Measurements from ENCODE around the gene GLYATL3.
A peak's percentile ranks its signal among the peaks of the same experiment; 100 is the strongest.

GLYATL3 gene

GRCh38 chr6:49514571-49515484 lies 15.1 kb downstream of the GLYATL3 start:
- no peak for DNase-seq

- DNase-seq = no peak
These were observed 15.9 kb downstream of the GLYATL3 start for GRCh38 chr6:49515485-49516146.

- no peak for DNase-seq
These were observed 16.4 kb downstream of the GLYATL3 start for GRCh38 chr6:49516147-49516505.

- no peak for DNase-seq
These were observed 18.2 kb downstream of the GLYATL3 start for GRCh38 chr6:49517919-49518318.

- no peak for DNase-seq
These were observed 19.9 kb downstream of the GLYATL3 start for GRCh38 chr6:49519660-49520059.

GRCh38 chr6:49522710-49523593 lies 23.2 kb downstream of the GLYATL3 start:
- no peak for DNase-seq

GRCh38 chr6:49523901-49524300 lies 24.2 kb downstream of the GLYATL3 start:
- DNase-seq = no peak

- no peak for DNase-seq
These were observed 24.8 kb downstream of the GLYATL3 start for GRCh38 chr6:49524541-49524940.

GRCh38 chr6:49526598-49526997 lies 26.9 kb downstream of the GLYATL3 start:
- DNase-seq = no peak

GRCh38 chr6:49527320-49527719 lies 27.6 kb downstream of the GLYATL3 start:
- no peak for DNase-seq

GRCh38 chr6:49528571-49528970 lies 28.8 kb downstream of the GLYATL3 start:
- DNase-seq = no peak

- no peak for DNase-seq
These were observed 30.5 kb downstream of the GLYATL3 start for GRCh38 chr6:49530141-49530776.

GRCh38 chr6:49531774-49532569 lies 32.2 kb downstream of the GLYATL3 start:
- peak in 2 of 51 donors; percentile 1 to 14 for DNase-seq

GRCh38 chr6:49535795-49536194 lies 36.1 kb downstream of the GLYATL3 start:
- no peak for DNase-seq

GRCh38 chr6:49539102-49539501 lies 39.4 kb downstream of the GLYATL3 start:
- DNase-seq = no peak

GRCh38 chr6:49540614-49541013 lies 40.9 kb downstream of the GLYATL3 start:
- DNase-seq = no peak

- DNase-seq = no peak
These were observed 41.5 kb downstream of the GLYATL3 start for GRCh38 chr6:49541210-49541724.

GRCh38 chr6:49541936-49542335 lies 42.2 kb downstream of the GLYATL3 start:
- DNase-seq = no peak

GRCh38 chr6:49543087-49543858 lies 43.5 kb downstream of the GLYATL3 start:
- DNase-seq = no peak
